ENCODE measurements around the gene LIPC.

The LIPC gene

DNA sequence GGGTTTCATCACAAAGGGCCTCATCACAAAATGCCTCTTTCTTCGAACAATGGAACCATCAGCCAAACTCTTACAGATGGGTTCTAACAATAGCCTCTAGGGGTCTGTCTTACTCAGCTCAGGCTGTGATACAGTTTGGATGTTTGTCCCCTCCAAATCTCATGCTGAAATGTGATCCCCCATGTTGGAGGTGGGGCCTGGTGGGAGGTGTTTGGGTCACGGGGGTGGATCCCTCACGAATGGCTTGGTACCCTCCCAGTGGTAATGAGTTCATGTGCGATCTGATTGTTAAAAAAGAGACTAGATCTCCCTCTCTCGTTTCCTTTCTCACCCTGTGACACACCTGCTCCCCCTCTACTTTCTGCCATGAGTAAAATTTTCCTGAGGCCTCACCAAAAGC is 47.9 kb upstream of the LIPC start (continued):
- TF ChIP-seq, protein P1, sequence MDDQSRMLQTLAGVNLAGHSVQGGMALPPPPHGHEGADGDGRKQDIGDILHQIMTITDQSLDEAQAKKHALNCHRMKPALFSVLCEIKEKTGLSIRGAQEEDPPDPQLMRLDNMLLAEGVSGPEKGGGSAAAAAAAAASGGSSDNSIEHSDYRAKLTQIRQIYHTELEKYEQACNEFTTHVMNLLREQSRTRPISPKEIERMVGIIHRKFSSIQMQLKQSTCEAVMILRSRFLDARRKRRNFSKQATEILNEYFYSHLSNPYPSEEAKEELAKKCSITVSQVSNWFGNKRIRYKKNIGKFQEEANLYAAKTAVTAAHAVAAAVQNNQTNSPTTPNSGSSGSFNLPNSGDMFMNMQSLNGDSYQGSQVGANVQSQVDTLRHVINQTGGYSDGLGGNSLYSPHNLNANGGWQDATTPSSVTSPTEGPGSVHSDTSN (CRISPR knock-in tag; IDR thresholded peaks at IDR 0.05), result no peak
- TF ChIP-seq KLF1 (tag by site-specific recombination; IDR thresholded peaks at IDR 0.05) (no peak), ZNF2 (tag by site-specific recombination; IDR thresholded peaks at IDR 0.05) (no peak), PRDM1 (tag by site-specific recombination; IDR thresholded peaks at IDR 0.05) (no peak), ZNF521 (tag by site-specific recombination; IDR thresholded peaks at IDR 0.05) (no peak)
- TF ChIP-seq, protein P2, sequence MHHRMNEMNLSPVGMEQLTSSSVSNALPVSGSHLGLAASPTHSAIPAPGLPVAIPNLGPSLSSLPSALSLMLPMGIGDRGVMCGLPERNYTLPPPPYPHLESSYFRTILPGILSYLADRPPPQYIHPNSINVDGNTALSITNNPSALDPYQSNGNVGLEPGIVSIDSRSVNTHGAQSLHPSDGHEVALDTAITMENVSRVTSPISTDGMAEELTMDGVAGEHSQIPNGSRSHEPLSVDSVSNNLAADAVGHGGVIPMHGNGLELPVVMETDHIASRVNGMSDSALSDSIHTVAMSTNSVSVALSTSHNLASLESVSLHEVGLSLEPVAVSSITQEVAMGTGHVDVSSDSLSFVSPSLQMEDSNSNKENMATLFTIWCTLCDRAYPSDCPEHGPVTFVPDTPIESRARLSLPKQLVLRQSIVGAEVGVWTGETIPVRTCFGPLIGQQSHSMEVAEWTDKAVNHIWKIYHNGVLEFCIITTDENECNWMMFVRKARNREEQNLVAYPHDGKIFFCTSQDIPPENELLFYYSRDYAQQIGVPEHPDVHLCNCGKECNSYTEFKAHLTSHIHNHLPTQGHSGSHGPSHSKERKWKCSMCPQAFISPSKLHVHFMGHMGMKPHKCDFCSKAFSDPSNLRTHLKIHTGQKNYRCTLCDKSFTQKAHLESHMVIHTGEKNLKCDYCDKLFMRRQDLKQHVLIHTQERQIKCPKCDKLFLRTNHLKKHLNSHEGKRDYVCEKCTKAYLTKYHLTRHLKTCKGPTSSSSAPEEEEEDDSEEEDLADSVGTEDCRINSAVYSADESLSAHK (tag by site-specific recombination; IDR thresholded peaks at IDR 0.05), result no peak

DNA sequence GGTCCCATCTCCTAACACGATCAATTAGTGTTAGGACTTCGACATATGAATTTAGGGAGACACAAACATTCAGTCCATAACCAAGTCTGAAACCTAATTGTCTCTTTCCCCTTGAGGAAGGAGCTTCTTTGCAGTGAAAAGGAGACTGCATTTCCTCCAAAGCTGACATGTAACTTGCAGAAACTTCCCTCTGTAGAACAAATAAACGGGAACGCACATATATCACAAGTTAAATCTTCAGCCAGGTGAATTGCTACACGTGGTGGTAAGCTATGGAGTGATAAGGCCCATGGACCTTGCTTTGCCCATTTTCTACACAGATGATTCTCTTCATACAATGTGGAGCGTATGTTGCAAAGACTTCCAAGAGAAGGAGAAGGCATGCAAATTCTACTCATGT is 47.1 kb upstream of the LIPC start:
- POLR2A ChIA-PET, result no interaction called here
- H3K4me3 ChIP-seq (ENCODE audit: low read depth, low read length), result no peak overlapping the region
- TF ChIP-seq GLI4 (tag by site-specific recombination; IDR thresholded peaks at IDR 0.05) (no peak), ZNF426 (tag by site-specific recombination; IDR thresholded peaks at IDR 0.05) (no peak), ZNF248 (tag by site-specific recombination; IDR thresholded peaks at IDR 0.05) (no peak)
- TF ChIP-seq, protein P3, sequence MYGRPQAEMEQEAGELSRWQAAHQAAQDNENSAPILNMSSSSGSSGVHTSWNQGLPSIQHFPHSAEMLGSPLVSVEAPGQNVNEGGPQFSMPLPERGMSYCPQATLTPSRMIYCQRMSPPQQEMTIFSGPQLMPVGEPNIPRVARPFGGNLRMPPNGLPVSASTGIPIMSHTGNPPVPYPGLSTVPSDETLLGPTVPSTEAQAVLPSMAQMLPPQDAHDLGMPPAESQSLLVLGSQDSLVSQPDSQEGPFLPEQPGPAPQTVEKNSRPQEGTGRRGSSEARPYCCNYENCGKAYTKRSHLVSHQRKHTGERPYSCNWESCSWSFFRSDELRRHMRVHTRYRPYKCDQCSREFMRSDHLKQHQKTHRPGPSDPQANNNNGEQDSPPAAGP (tag by site-specific recombination; IDR thresholded peaks at IDR 0.05), result no peak
- TF ChIP-seq, protein P4, sequence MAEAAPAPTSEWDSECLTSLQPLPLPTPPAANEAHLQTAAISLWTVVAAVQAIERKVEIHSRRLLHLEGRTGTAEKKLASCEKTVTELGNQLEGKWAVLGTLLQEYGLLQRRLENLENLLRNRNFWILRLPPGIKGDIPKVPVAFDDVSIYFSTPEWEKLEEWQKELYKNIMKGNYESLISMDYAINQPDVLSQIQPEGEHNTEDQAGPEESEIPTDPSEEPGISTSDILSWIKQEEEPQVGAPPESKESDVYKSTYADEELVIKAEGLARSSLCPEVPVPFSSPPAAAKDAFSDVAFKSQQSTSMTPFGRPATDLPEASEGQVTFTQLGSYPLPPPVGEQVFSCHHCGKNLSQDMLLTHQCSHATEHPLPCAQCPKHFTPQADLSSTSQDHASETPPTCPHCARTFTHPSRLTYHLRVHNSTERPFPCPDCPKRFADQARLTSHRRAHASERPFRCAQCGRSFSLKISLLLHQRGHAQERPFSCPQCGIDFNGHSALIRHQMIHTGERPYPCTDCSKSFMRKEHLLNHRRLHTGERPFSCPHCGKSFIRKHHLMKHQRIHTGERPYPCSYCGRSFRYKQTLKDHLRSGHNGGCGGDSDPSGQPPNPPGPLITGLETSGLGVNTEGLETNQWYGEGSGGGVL (tag by site-specific recombination; IDR thresholded peaks at IDR 0.05), result no peak
- TF ChIP-seq, protein P5, sequence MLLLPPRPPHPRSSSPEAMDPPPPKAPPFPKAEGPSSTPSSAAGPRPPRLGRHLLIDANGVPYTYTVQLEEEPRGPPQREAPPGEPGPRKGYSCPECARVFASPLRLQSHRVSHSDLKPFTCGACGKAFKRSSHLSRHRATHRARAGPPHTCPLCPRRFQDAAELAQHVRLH (tag by site-specific recombination; IDR thresholded peaks at IDR 0.05), result no peak
- H3K4me1 ChIP-seq (ENCODE audit: control insufficient read depth, insufficient read depth, low read length), result no peaks in the 10 kb centered on the region
- no peaks in the 10 kb centered on the region for H3K36me3 ChIP-seq (ENCODE audit: control insufficient read depth in 2 of 2, insufficient read depth in 1 of 2, low read length in 2 of 2)
- no peaks in the 10 kb centered on the region for H3K9me3 ChIP-seq (ENCODE audit: control insufficient read depth, insufficient read depth, low read depth, low read length)
- H3K27ac ChIP-seq (ENCODE audit: extremely low read depth, low read depth, low read length), result no peak overlapping the region
- CTCF ChIA-PET, result interaction anchor here (0.5 kb wide), 1 partner anchor 48 kb away, joined by 3 read pairs; no protein-coding TSS in a partner anchor

DNA sequence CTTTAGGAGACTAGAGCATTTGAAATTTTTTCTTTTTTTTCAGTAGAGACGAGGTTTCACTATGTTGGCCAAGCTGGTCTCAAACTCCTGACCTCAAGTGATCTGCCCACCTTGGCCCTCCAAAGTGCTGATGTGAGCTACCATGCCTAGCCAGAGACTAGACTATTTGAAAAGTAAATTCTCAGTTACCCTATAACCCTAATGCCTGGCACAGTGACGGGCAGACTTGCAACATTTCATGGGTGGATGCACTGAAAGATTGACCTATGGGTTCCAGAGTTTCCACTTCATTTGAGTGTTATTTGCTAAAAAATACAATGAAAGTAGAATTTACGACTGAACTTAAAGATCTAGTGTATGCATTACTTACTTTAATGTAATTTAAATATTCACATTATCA is 45.7 kb upstream of the LIPC start:
- Histone ChIP-seq H3K9me3 (ENCODE audit: control insufficient read depth, insufficient read depth, low read depth, low read length) (no peaks in the 10 kb centered on the region), H3K4me3 (ENCODE audit: low read depth, low read length) (no peak overlapping the region), H3K27ac (ENCODE audit: extremely low read depth, low read depth, low read length) (no peak overlapping the region), H3K36me3 (ENCODE audit: control insufficient read depth in 2 of 2, insufficient read depth in 1 of 2, low read length in 2 of 2) (no peaks in the 10 kb centered on the region), H3K4me1 (ENCODE audit: control insufficient read depth, insufficient read depth, low read length) (no peaks in the 10 kb centered on the region)
- ChIA-PET POLR2A (no interaction called here), CTCF (no interaction called here)
- TF ChIP-seq ZNF529 (tag by site-specific recombination; IDR thresholded peaks at IDR 0.05; ENCODE audit: insufficient replicate concordance) (no peak), SALL2 (tag by site-specific recombination; IDR thresholded peaks at IDR 0.05; ENCODE audit: borderline replicate concordance) (no peak), ZNF19 (tag by site-specific recombination; IDR thresholded peaks at IDR 0.05; ENCODE audit: low read depth) (no peak), WT1 (tag by site-specific recombination; IDR thresholded peaks at IDR 0.05) (no peak), ZFHX2 (tag by site-specific recombination; conservative IDR thresholded peaks at IDR 0.05) (no peak), BCL11A (tag by site-specific recombination; IDR thresholded peaks at IDR 0.05; ENCODE audit: low read depth) (no peak), ZNF530 (tag by site-specific recombination; IDR thresholded peaks at IDR 0.05; ENCODE audit: low read depth) (no peak)
- TF ChIP-seq, protein P6, sequence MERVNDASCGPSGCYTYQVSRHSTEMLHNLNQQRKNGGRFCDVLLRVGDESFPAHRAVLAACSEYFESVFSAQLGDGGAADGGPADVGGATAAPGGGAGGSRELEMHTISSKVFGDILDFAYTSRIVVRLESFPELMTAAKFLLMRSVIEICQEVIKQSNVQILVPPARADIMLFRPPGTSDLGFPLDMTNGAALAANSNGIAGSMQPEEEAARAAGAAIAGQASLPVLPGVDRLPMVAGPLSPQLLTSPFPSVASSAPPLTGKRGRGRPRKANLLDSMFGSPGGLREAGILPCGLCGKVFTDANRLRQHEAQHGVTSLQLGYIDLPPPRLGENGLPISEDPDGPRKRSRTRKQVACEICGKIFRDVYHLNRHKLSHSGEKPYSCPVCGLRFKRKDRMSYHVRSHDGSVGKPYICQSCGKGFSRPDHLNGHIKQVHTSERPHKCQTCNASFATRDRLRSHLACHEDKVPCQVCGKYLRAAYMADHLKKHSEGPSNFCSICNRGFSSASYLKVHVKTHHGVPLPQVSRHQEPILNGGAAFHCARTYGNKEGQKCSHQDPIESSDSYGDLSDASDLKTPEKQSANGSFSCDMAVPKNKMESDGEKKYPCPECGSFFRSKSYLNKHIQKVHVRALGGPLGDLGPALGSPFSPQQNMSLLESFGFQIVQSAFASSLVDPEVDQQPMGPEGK (tag by site-specific recombination; IDR thresholded peaks at IDR 0.05), result no peak
- TF ChIP-seq, protein P7, sequence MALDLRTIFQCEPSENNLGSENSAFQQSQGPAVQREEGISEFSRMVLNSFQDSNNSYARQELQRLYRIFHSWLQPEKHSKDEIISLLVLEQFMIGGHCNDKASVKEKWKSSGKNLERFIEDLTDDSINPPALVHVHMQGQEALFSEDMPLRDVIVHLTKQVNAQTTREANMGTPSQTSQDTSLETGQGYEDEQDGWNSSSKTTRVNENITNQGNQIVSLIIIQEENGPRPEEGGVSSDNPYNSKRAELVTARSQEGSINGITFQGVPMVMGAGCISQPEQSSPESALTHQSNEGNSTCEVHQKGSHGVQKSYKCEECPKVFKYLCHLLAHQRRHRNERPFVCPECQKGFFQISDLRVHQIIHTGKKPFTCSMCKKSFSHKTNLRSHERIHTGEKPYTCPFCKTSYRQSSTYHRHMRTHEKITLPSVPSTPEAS (tag by site-specific recombination; IDR thresholded peaks at IDR 0.05), result no peak

Data from HEK293 (cell line).